Peyer's patch (tissue), 4 donors: Measurements from ENCODE around the gene AQP9. TPM values are rescaled to one million over a fixed set of nuclear protein-coding genes. Genes with fewer than 3 reads are reported as not detected.

ENCODE experiments used
- DNase-seq, 3 donors: peaks; one replicate each; pipeline ENCODE4 v3.0.0-alpha.2; 2017 to 2019
- H3K27ac ChIP-seq, 4 donors: fragments of 200-600 bp; sonication (generic); one replicate each; pipeline ENCODE4 v1.5.1; 2016 to 2019
- H3K27me3 ChIP-seq, 2 donors: fragments of 200-600 bp; sonication (generic); one replicate each; pipeline ENCODE4 v1.5.1; 2019
- H3K36me3 ChIP-seq, 3 donors: fragments of 200-600 bp; sonication (generic); one replicate each; pipeline ENCODE4 v1.5.1; 2016 to 2019
- H3K4me1 ChIP-seq, 4 donors: fragments of 200-600 bp; sonication (generic); one replicate each; pipeline ENCODE4 v1.5.1; 2016 to 2019
- H3K4me3 ChIP-seq, 4 donors: fragments of 200-600 bp; sonication (generic); 1 replicate in 3 of 4; 2 replicates in 1 of 4; pipeline ENCODE4 v1.5.1; 2016 to 2019; ENCODE audit warnings: mild to moderate bottlenecking in 1 of 4
- H3K9me3 ChIP-seq, 4 donors: fragments of 200-600 bp; sonication (generic); one replicate each; pipeline ENCODE4 v1.5.1; 2016 to 2019; ENCODE audit warnings: mild to moderate bottlenecking in 1 of 4
- POLR2A ChIP-seq, 2 donors: fragments of 450-650 bp; IDR thresholded peaks; one replicate each; pipeline ENCODE4 v1.5.1; 2017; ENCODE audit warnings: antibody characterized with exemption in 2 of 2, mild to moderate bottlenecking in 2 of 2, moderate library complexity in 2 of 2
- total RNA-seq, 4 donors: library from RNA; depleted of rRNA; stranded (reverse); fragments of >200 nt; gene quantifications; one replicate each; pipeline ENCODE4 v1.1.0, GENCODE V29; 2016
- TF ChIP-seq, protein P1 (sequence below), 6 experiments: fragments of 450-650 bp in 4 of 6; fragments of 200-600 bp in 2 of 6; sonication (generic) in 1 of 6; IDR thresholded peaks; one replicate each; pipeline ENCODE4 v1.5.1; 2017 to 2019; ENCODE audit warnings: antibody characterized with exemption in 6 of 6, mild to moderate bottlenecking in 3 of 6, moderate library complexity in 1 of 6

AQP9 gene
- total RNA-seq, 4 donors from 2014 or later: 5.8 TPM; not detected in 3

GRCh38 chr15:58213587-58214338 is 75.6 kb downstream of the AQP9 start:
- no peaks in the 10 kb centered on the region for H3K4me1 ChIP-seq
- no peak overlapping the region for H3K4me3 ChIP-seq
- TF ChIP-seq, protein P1, sequence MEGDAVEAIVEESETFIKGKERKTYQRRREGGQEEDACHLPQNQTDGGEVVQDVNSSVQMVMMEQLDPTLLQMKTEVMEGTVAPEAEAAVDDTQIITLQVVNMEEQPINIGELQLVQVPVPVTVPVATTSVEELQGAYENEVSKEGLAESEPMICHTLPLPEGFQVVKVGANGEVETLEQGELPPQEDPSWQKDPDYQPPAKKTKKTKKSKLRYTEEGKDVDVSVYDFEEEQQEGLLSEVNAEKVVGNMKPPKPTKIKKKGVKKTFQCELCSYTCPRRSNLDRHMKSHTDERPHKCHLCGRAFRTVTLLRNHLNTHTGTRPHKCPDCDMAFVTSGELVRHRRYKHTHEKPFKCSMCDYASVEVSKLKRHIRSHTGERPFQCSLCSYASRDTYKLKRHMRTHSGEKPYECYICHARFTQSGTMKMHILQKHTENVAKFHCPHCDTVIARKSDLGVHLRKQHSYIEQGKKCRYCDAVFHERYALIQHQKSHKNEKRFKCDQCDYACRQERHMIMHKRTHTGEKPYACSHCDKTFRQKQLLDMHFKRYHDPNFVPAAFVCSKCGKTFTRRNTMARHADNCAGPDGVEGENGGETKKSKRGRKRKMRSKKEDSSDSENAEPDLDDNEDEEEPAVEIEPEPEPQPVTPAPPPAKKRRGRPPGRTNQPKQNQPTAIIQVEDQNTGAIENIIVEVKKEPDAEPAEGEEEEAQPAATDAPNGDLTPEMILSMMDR (IDR thresholded peaks at IDR 0.05): no peak
- TF ChIP-seq POLR2A (IDR thresholded peaks at IDR 0.05): no peak
- no peaks in the 10 kb centered on the region for H3K27me3 ChIP-seq
- no peaks in the 10 kb centered on the region for H3K9me3 ChIP-seq
- DNase-seq: no peak
- H3K36me3 ChIP-seq: no peaks in the 10 kb centered on the region
- H3K27ac ChIP-seq: no peak overlapping the region

DNA sequence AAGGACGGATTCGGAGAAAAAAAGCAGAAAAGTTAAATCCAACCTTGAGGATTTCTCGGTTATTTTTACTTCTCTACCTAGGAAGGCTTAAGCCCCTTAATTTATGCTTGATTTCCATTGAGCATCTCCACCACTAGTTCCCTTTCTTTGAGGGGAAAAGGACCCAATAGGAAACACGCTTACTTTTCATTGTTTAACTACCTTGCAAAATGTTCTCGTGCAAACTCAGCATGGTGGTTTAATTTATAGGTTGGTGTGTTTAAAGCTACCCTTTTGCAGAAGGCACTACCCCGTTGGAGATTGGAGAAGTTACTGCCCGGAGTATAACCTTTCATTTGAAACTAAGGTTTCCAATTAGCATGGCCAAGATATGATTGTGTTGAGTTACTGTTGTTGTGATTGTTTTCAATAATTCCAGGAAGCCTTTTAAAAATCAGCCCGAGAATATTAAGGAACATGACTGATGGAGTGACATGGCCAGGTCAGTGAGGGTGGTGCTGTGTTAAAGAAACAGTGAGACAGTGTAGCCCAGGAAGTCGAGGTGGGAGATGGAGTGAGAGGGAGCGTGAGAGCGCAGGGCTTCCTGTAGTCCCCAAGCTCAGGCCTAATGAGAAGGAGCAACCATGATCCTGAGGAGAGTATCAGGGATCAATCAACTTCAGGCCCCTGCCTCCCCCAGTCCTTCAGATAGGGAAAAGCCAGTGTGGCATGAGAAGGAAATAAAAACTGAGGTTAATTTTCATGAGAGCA is 76.6 kb downstream of the AQP9 start:
- DNase-seq: no peak
- TF ChIP-seq, protein P1 (IDR thresholded peaks at IDR 0.05): no peak
- TF ChIP-seq POLR2A (IDR thresholded peaks at IDR 0.05): no peak
- no peak overlapping the region for H3K27ac ChIP-seq
- no peak overlapping the region for H3K4me3 ChIP-seq
- no peaks in the 10 kb centered on the region for H3K36me3 ChIP-seq
- no peaks in the 10 kb centered on the region for H3K9me3 ChIP-seq
- H3K27me3 ChIP-seq: no peaks in the 10 kb centered on the region
- H3K4me1 ChIP-seq: no peaks in the 10 kb centered on the region

GRCh38 chr15:58217460-58217859 is 79.3 kb downstream of the AQP9 start:
- H3K27me3 ChIP-seq: no peaks in the 10 kb centered on the region
- DNase-seq: no peak
- H3K4me1 ChIP-seq: no peaks in the 10 kb centered on the region
- no peaks in the 10 kb centered on the region for H3K36me3 ChIP-seq
- no peak overlapping the region for H3K27ac ChIP-seq
- H3K9me3 ChIP-seq: no peaks in the 10 kb centered on the region
- no peak overlapping the region for H3K4me3 ChIP-seq
- TF ChIP-seq POLR2A (IDR thresholded peaks at IDR 0.05): no peak
- TF ChIP-seq, protein P1 (IDR thresholded peaks at IDR 0.05): no peak

DNA sequence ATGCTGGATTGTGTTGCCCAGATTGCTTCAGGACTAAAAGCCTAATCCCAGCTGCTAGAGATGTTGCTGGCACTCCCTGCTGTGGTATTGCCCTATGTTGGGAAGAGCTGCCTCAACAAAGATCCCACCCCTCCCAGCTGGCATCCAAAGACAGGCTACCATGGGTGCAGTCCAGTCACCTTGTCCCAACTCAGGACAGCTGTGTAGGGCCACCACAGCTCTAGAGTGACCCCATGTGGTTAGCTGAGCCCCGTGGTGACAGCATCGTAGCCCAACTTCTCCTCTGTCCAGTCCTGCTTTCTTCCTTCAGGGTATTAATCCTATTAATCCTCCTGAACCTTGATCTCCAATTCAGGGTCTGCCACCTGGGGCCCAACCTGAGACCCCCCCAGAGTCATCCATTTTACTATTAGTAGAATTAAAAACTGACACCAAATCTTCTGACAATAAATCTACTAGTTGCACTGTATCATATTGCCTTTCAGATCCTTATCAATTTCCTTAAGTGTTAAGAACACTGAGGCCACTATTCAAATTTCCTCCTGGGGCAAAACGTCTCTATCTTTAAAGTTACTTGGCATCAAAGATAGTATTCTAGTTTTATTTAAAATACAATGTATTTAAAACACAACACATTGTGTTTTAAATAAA is 83.5 kb downstream of the AQP9 start:
- no peak for TF ChIP-seq POLR2A (IDR thresholded peaks at IDR 0.05)
- TF ChIP-seq, protein P1 (IDR thresholded peaks at IDR 0.05): peak in 3 of 6 experiments; percentile 7 to 37 (median 17)
- DNase-seq: no peak
- Histone ChIP-seq H3K9me3 (no peaks in the 10 kb centered on the region), H3K27ac (no peak overlapping the region), H3K4me3 (no peak overlapping the region), H3K4me1 (no peaks in the 10 kb centered on the region), H3K27me3 (no peaks in the 10 kb centered on the region), H3K36me3 (no peaks in the 10 kb centered on the region)

DNA sequence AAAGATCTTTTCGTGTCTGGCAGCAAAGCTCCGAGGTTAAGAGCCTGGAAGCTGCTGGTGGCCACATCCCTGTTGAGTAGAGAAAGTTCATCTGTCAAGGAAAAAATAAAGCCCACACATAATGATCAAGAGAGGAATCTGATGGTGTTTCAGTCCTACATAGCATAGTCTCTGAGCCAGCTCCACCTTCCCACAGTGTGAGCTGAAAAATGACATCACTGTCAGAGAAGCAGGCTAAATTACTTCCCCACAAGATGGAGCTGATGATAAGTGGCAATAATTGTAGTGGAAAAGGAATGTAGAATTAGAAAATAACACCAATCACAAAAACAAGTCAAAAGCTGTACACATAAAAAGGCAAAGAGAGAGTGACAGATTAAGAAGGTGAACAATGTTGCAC is 84.5 kb downstream of the AQP9 start:
- TF ChIP-seq POLR2A (IDR thresholded peaks at IDR 0.05): no peak
- TF ChIP-seq, protein P1 (IDR thresholded peaks at IDR 0.05): no peak
- H3K27me3 ChIP-seq: no peaks in the 10 kb centered on the region
- no peak for DNase-seq
- H3K36me3 ChIP-seq: no peaks in the 10 kb centered on the region
- no peaks in the 10 kb centered on the region for H3K9me3 ChIP-seq
- no peak overlapping the region for H3K4me3 ChIP-seq
- no peaks in the 10 kb centered on the region for H3K4me1 ChIP-seq
- H3K27ac ChIP-seq: no peak overlapping the region
